Astrocyte (in vitro differentiated cells and primary cell): ENCODE measurements around the gene UGT1A7.

Experiments used
- EZH2 ChIP-seq: IDR thresholded peaks from 2 replicates; pipeline ENCODE4 v1.6.1; 2012; ENCODE audit warnings: mild to moderate bottlenecking, low read length, inconsistent platforms; ENCODE audit not compliant: insufficient read depth
- TF ChIP-seq, protein P1 (sequence below): IDR thresholded peaks from 2 replicates; pipeline ENCODE4 v1.5.1; 2011; ENCODE audit warnings: low read depth, mild to moderate bottlenecking, inconsistent platforms, low read length, moderate library complexity; ENCODE audit not compliant: insufficient read depth

DNA sequence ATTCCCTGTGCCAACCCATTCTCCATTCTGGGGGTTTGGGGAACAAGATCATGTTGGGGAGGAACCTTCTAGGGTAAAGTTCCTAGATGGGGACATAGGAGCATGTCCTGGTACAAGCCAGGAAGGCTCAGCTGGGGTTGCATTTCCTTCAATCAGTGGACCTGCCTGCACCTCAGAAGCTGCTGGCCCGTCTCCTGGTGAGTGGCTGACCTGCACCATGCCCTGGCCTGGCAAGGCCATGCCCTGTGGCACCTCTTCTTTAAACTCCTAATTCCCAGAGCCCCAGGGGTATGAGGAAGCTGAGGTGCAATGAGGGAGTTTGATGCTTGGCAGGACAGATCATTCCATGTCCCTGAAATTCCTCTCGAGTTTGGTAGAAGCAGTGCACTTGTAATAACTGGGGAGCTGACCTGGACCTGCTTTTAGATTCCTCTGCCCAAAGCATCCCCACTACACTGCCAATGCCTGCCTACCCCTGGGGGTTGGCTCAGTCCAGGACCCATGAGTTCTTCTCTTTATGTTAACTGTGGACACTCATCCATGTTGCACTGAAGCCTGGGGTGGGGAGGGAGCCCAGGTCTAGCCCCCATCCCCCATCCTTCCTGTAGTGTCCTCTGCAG, 121.7 kb downstream of the UGT1A7 start:
- TF ChIP-seq, protein P1, sequence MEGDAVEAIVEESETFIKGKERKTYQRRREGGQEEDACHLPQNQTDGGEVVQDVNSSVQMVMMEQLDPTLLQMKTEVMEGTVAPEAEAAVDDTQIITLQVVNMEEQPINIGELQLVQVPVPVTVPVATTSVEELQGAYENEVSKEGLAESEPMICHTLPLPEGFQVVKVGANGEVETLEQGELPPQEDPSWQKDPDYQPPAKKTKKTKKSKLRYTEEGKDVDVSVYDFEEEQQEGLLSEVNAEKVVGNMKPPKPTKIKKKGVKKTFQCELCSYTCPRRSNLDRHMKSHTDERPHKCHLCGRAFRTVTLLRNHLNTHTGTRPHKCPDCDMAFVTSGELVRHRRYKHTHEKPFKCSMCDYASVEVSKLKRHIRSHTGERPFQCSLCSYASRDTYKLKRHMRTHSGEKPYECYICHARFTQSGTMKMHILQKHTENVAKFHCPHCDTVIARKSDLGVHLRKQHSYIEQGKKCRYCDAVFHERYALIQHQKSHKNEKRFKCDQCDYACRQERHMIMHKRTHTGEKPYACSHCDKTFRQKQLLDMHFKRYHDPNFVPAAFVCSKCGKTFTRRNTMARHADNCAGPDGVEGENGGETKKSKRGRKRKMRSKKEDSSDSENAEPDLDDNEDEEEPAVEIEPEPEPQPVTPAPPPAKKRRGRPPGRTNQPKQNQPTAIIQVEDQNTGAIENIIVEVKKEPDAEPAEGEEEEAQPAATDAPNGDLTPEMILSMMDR, result no peak
- no peak for TF ChIP-seq EZH2
